Astrocyte (in vitro differentiated cells and primary cell): Measurements from ENCODE around the gene RTN4. TPM values are rescaled to one million over a fixed set of nuclear protein-coding genes. Genes with fewer than 3 reads are reported as not detected.

Experiments used
- DNase-seq: peaks from one replicate; pipeline ENCODE4 v3.0.0-alpha.2; 2010; ENCODE audit warnings: low read depth
- FAIRE-seq: peaks from 2 replicates; lab custom pipeline; 2011; peaks lifted over from hg19 to GRCh38; lab: Jason Lieb, UNC
- H2AFZ ChIP-seq: 2 replicates; pipeline ENCODE4 v1.6.0; 2012; ENCODE audit warnings: low read depth, low read length, inconsistent platforms
- H3K27ac ChIP-seq: 2 replicates; pipeline ENCODE4 v1.5.1; 2011; ENCODE audit warnings: low read depth, low read length, inconsistent platforms
- H3K27me3 ChIP-seq: 2 replicates; pipeline ENCODE4 v1.6.0; 2011; ENCODE audit warnings: low read length, inconsistent platforms; ENCODE audit not compliant: insufficient read depth
- H3K36me3 ChIP-seq: 2 replicates; pipeline ENCODE4 v1.5.1; 2011; ENCODE audit warnings: low read length, inconsistent platforms; ENCODE audit not compliant: insufficient read depth
- H3K4me1 ChIP-seq: 2 replicates; pipeline ENCODE4 v1.5.1; 2011; ENCODE audit warnings: low read length, inconsistent platforms; ENCODE audit not compliant: insufficient read depth
- H3K4me2 ChIP-seq: 2 replicates; pipeline ENCODE4 v1.6.0; 2012; ENCODE audit warnings: low read length, inconsistent platforms
- H3K4me3 ChIP-seq: 2 replicates; pipeline ENCODE4 v1.5.1; 2011; ENCODE audit warnings: low read depth, mild to moderate bottlenecking, low read length, inconsistent platforms; ENCODE audit not compliant: insufficient read depth
- H3K79me2 ChIP-seq: 2 replicates; pipeline ENCODE4 v1.6.0; 2012; ENCODE audit warnings: mild to moderate bottlenecking, low read length, inconsistent platforms; ENCODE audit not compliant: insufficient read depth
- H3K9ac ChIP-seq: 2 replicates; pipeline ENCODE4 v1.6.0; 2012; ENCODE audit warnings: mild to moderate bottlenecking, low read length, inconsistent platforms
- H3K9me3 ChIP-seq: 2 replicates; pipeline ENCODE4 v1.5.1; 2012; ENCODE audit warnings: low read depth, mild to moderate bottlenecking, low read length, inconsistent platforms; ENCODE audit not compliant: insufficient read depth
- H4K20me1 ChIP-seq: 2 replicates; pipeline ENCODE4 v1.6.0; 2012; ENCODE audit warnings: low read length, inconsistent platforms; ENCODE audit not compliant: insufficient read depth
- H3K27ac Mint-ChIP-seq: one replicate; pipeline ENCODE4 v1.8.0; 2021; ENCODE audit warnings: mild to moderate bottlenecking, mixed read lengths; ENCODE audit not compliant: unreplicated experiment
- H3K27me3 Mint-ChIP-seq: one replicate; pipeline ENCODE4 v1.8.0; 2021; ENCODE audit warnings: low read depth, mixed read lengths; ENCODE audit not compliant: unreplicated experiment
- H3K36me3 Mint-ChIP-seq: one replicate; pipeline ENCODE4 v1.8.0; 2021; ENCODE audit warnings: low read depth, mixed read lengths; ENCODE audit not compliant: unreplicated experiment
- H3K4me1 Mint-ChIP-seq: one replicate; pipeline ENCODE4 v1.8.0; 2021; ENCODE audit warnings: low read depth, mixed read lengths; ENCODE audit not compliant: unreplicated experiment
- H3K4me3 Mint-ChIP-seq: one replicate; pipeline ENCODE4 v1.8.0; 2021; ENCODE audit warnings: mild to moderate bottlenecking, moderate library complexity, mixed read lengths; ENCODE audit not compliant: unreplicated experiment
- H3K9me3 Mint-ChIP-seq: one replicate; pipeline ENCODE4 v1.8.0; 2021; ENCODE audit warnings: mild to moderate bottlenecking, mixed read lengths; ENCODE audit not compliant: unreplicated experiment
- EZH2 ChIP-seq: IDR thresholded peaks from 2 replicates; pipeline ENCODE4 v1.6.1; 2012; ENCODE audit warnings: mild to moderate bottlenecking, low read length, inconsistent platforms; ENCODE audit not compliant: insufficient read depth
- total RNA-seq: library from RNA; stranded (reverse); gene quantifications from 2 replicates; pipeline ENCODE4 v1.2.1, GENCODE V29; 2021
- TF ChIP-seq, protein P1 (sequence below): IDR thresholded peaks from 2 replicates; pipeline ENCODE4 v1.5.1; 2011; ENCODE audit warnings: low read depth, mild to moderate bottlenecking, inconsistent platforms, low read length, moderate library complexity; ENCODE audit not compliant: insufficient read depth

Gene RTN4
- total RNA-seq, 1 donor from 2014 or later, result 541 TPM

DNA sequence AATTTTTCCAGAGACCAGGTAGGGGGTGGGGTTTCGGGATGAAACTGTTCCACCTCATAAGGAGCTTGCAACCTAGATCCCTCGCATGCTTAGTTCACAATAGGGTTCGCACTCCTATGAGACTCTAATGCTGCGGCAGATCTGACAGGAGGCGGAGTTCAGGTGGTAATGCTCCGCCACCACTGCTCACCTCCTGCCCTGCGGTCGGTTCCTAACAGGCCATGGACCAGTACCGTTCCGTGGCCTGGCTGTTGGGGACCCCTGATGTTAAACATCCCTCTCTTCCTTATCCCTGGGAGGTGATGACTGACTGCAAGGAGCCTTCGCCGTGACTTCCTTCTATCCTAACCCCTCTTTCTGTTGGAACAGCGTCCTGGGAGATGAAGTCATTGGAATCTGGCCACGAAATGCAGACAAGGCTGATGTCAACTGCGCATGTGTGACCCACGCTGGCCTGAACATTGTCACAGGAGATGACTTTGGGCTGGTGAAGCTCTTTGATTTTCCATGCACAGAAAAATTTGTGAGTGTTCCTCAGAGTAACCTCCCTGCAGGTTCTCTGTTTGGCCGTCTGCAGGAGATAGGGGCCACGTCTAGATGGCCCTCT, 82.4 kb downstream of the RTN4 start:
- H3K4me3 ChIP-seq, result no peak overlapping the region
- FAIRE-seq (no peak), DNase-seq (no peak)
- H3K4me1 Mint-ChIP-seq, result peaks cover 27% of the 10 kb centered on the region
- no peak overlapping the region for H2AFZ ChIP-seq
- no peaks in the 10 kb centered on the region for H3K9me3 ChIP-seq
- peaks cover 38% of the 10 kb centered on the region for H3K36me3 ChIP-seq
- H3K4me3 Mint-ChIP-seq, result no peak overlapping the region
- no peaks in the 10 kb centered on the region for H3K27me3 Mint-ChIP-seq
- no peaks in the 10 kb centered on the region for H3K27me3 ChIP-seq
- peaks cover 71% of the 10 kb centered on the region for H4K20me1 ChIP-seq
- TF ChIP-seq, protein P1, sequence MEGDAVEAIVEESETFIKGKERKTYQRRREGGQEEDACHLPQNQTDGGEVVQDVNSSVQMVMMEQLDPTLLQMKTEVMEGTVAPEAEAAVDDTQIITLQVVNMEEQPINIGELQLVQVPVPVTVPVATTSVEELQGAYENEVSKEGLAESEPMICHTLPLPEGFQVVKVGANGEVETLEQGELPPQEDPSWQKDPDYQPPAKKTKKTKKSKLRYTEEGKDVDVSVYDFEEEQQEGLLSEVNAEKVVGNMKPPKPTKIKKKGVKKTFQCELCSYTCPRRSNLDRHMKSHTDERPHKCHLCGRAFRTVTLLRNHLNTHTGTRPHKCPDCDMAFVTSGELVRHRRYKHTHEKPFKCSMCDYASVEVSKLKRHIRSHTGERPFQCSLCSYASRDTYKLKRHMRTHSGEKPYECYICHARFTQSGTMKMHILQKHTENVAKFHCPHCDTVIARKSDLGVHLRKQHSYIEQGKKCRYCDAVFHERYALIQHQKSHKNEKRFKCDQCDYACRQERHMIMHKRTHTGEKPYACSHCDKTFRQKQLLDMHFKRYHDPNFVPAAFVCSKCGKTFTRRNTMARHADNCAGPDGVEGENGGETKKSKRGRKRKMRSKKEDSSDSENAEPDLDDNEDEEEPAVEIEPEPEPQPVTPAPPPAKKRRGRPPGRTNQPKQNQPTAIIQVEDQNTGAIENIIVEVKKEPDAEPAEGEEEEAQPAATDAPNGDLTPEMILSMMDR, result no peak
- no peak for TF ChIP-seq EZH2
- H3K9me3 Mint-ChIP-seq, result peaks cover 2% of the 10 kb centered on the region
- H3K36me3 Mint-ChIP-seq, result peaks cover 38% of the 10 kb centered on the region
- H3K79me2 ChIP-seq, result peaks cover 46% of the 10 kb centered on the region
- H3K27ac Mint-ChIP-seq, result peak overlapping the region; percentile 69
- no peak overlapping the region for H3K27ac ChIP-seq
- no peaks in the 10 kb centered on the region for H3K4me1 ChIP-seq
- no peak overlapping the region for H3K9ac ChIP-seq
- H3K4me2 ChIP-seq, result no peak overlapping the region

DNA sequence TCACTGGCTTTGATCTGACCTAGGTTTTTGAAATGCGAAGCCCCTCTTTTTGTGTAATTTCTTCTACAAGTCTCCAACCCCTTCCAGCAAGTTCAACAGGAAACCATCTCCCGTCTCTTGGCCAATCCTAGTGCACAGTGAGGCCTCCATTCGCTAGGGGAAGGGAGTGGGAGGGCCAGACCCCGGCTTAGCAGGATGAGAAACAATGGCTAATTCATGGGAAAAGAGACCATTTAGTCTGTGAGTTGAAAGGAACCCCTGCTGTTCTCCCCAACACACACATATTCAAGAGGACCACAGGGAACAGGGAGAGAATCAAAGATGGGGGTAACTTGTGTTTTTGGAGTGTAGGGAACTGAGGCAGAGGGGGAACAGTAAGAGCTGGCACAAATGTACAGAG, 83.0 kb downstream of the RTN4 start:
- Mint-ChIP-seq H3K27ac (no peak overlapping the region), H3K9me3 (peaks cover 2% of the 10 kb centered on the region), H3K27me3 (no peaks in the 10 kb centered on the region), H3K36me3 (peaks cover 38% of the 10 kb centered on the region), H3K4me3 (no peak overlapping the region), H3K4me1 (peaks cover 26% of the 10 kb centered on the region)
- Histone ChIP-seq H2AFZ (no peak overlapping the region), H3K9ac (no peak overlapping the region), H4K20me1 (peaks cover 65% of the 10 kb centered on the region), H3K4me1 (no peaks in the 10 kb centered on the region), H3K27me3 (no peaks in the 10 kb centered on the region), H3K9me3 (no peaks in the 10 kb centered on the region), H3K4me2 (no peak overlapping the region), H3K27ac (no peak overlapping the region), H3K79me2 (peaks cover 40% of the 10 kb centered on the region), H3K4me3 (no peak overlapping the region), H3K36me3 (peaks cover 34% of the 10 kb centered on the region)
- FAIRE-seq (no peak), DNase-seq (no peak)
- TF ChIP-seq EZH2, result no peak
- TF ChIP-seq, protein P1, result no peak

DNA sequence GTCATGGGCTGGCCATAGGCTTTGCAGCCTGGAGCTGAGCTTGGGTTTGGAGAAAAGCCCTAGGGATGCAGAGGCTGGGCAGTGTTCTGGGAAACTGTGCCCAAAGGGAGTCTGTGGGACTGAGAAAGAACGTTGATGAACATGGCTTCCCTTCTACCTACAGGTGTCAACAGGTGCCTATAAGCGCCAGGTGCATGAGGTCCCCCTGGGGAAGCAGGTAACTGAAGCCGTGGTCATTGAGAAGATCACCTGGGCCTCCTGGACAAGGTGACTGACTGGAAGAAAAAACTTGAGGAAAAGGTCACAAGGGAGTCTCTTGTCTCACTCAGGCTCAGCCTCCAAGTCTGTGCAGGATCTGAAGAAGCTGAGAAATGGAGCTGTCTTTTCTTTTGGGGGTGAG, 83.4 kb downstream of the RTN4 start:
- no peak overlapping the region for H3K4me3 ChIP-seq

More for the DNA sequence above, 83.4 kb downstream of the RTN4 start:
- Histone ChIP-seq H3K27ac (no peak overlapping the region), H3K79me2 (peaks cover 36% of the 10 kb centered on the region), H4K20me1 (peaks cover 61% of the 10 kb centered on the region), H3K4me1 (no peaks in the 10 kb centered on the region), H3K9me3 (no peaks in the 10 kb centered on the region), H3K9ac (no peak overlapping the region), H2AFZ (no peak overlapping the region), H3K36me3 (peaks cover 30% of the 10 kb centered on the region), H3K4me2 (no peak overlapping the region), H3K27me3 (no peaks in the 10 kb centered on the region)
- no peak for FAIRE-seq
- Mint-ChIP-seq H3K4me1 (peaks cover 26% of the 10 kb centered on the region), H3K36me3 (peaks cover 38% of the 10 kb centered on the region), H3K27me3 (no peaks in the 10 kb centered on the region), H3K4me3 (no peak overlapping the region), H3K9me3 (peaks cover 2% of the 10 kb centered on the region), H3K27ac (peak overlapping the region; percentile 72)
- TF ChIP-seq EZH2, result no peak
- TF ChIP-seq, protein P1, result no peak
- no peak for DNase-seq
